Measurements from ENCODE around the gene ADSS1. TPM values are rescaled to one million over a fixed set of nuclear protein-coding genes. Genes with fewer than 3 reads are reported as not detected.

Gene ADSS1
- total RNA-seq, 1 experiment from 2014 or later = 0.52 TPM

- no peak for DNase-seq (ENCODE audit: low spot score)
- H3K36me3 ChIP-seq (ENCODE audit: insufficient read depth, low read length, poor library complexity, severe bottlenecking) = peaks cover 8% of the 10 kb centered on the region
- BruUV-seq (replicated peaks) = no TSS peak
- TF ChIP-seq CTCF (conservative IDR thresholded peaks at IDR 0.05; ENCODE audit: low read depth, low read length) (no peak), EZH2 (IDR thresholded peaks at IDR 0.05; ENCODE audit: borderline replicate concordance, low read depth, low read length, poor library complexity, severe bottlenecking) (no peak)
- H3K27ac ChIP-seq (ENCODE audit: low read depth, low read length, poor library complexity, severe bottlenecking) = no peak overlapping the region
- peaks cover 23% of the 10 kb centered on the region for H3K4me1 ChIP-seq (ENCODE audit: insufficient read depth, low read length, poor library complexity, severe bottlenecking)
- ChIA-PET CTCF (no interaction called here), POLR2A (ENCODE audit: low non-redundant PET) (no interaction called here)
- intact Hi-C loops (cut with micrococcal nuclease; ENCODE audit: unreplicated experiment) = no loop called here
- no peaks in the 10 kb centered on the region for H3K27me3 ChIP-seq (replicated peaks; ENCODE audit: insufficient read depth, low read depth, low read length, poor library complexity)
- H3K9me3 ChIP-seq (ENCODE audit: low read depth, low read length, poor library complexity, severe bottlenecking) = no peaks in the 10 kb centered on the region
- no peak overlapping the region for H3K4me3 ChIP-seq (ENCODE audit: low read depth, low read length, poor library complexity, severe bottlenecking)
Observed at GRCh38 chr14:104796687-104797081, 72.7 kb downstream of the ADSS1 start.

Small RNA genes lying within 50 kb of the gene (microRNA-seq; reads per million reads assigned to microRNA genes)
- not detected for gene MIR4710

Other genes starting within 250 kb of the ADSS1 start
- not detected in 2 replicates for gene C14orf180, start 144.5 kb upstream of the ADSS1 start, total RNA-seq (2021)
- gene TMEM179, start 119.5 kb upstream of the ADSS1 start, total RNA-seq (2021) = 0.39 and 0.58 TPM in 2 replicates
- 70.9 and 74.2 TPM in 2 replicates for gene INF2, start 34.6 kb upstream of the ADSS1 start, total RNA-seq (2021)
- gene SIVA1, start 28.9 kb downstream of the ADSS1 start, total RNA-seq (2021) = 79.6 and 83.0 TPM in 2 replicates
- gene AKT1, start 71.5 kb downstream of the ADSS1 start, total RNA-seq (2021) = 123 and 142 TPM in 2 replicates
- 1.4 and 2.1 TPM in 2 replicates for gene ZBTB42, start 76.9 kb downstream of the ADSS1 start, total RNA-seq (2021)
- 20.8 and 22.6 TPM in 2 replicates for gene CEP170B, start 141.0 kb downstream of the ADSS1 start, total RNA-seq (2021)
- not detected in 2 replicates for gene PLD4, start 200.7 kb downstream of the ADSS1 start, total RNA-seq (2021)